ENCODE data around the gene PCDH7. TPM values are rescaled to one million over a fixed set of nuclear protein-coding genes. Genes with fewer than 3 reads are reported as not detected.

PCDH7 gene
- total RNA-seq, 1 experiment from 2014 or later: 16.8 TPM

DNA sequence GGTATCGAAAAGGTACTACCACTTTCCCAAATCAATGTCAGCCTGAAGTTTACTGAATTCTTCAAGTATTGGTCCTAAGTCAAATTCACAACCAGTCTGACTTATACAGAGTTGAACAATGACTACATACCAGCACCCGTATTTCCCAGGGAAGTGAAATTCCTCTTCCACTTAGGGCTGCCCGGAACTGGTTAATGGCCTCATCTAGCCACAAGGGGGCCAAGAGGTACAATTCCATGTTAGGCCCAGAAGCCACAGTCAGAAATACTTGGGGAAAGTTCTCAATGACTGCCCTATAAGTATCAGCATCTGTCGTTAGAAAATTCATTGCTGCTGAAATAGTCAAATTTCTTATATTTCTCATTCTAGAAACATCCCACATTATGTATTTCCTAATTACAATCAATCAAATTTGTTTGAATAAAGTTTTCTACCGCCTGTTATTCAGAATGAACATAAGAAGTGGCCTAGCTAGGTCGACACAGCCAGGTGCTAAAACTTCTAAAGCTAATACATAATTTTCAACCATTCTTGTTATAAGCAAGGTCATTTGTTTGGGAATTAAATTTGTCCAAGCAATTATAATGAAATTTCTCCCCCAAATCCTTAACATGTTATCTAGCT lies 5.6 kb upstream of the PCDH7 start:
- Histone ChIP-seq H3K79me2 (ENCODE audit: insufficient read depth, low read length) (no peaks in the 10 kb centered on the region), H3K27me3 (ENCODE audit: insufficient read depth, low read length) (peaks cover 4% of the 10 kb centered on the region; the same call in 1 of the 2 replicates)

More for the DNA sequence above, 5.6 kb upstream of the PCDH7 start:
- DNase-seq: peak; percentile 55
- H2BK20ac ChIP-seq (ENCODE audit: low read depth, low read length, poor library complexity, severe bottlenecking): no peak overlapping the region
- no peak overlapping the region for H2BK12ac ChIP-seq (ENCODE audit: insufficient read length, low read depth, low read length)
- H3K4me1 ChIP-seq (ENCODE audit: insufficient read depth, low read length): 0 out of 2 replicates have a peak, but pooled peaks cover 4% of the 10 kb centered on the region
- H3K4me2 ChIP-seq (ENCODE audit: insufficient read depth, insufficient read length, low read length): no peak overlapping the region
- peaks cover 8 to 15% of the 10 kb centered on the region in 2 experiments; a peak in 4 of 5 replicates for H3K9me3 Mint-ChIP-seq
- H3K14ac ChIP-seq (ENCODE audit: insufficient read depth, low read length): no peak overlapping the region
- H3K56ac ChIP-seq (ENCODE audit: insufficient read length, low read depth, low read length): no peak overlapping the region
- no peak overlapping the region for H3K9ac ChIP-seq (ENCODE audit: extremely low read depth, insufficient read length, low read length)
- no peak overlapping the region for H3K4ac ChIP-seq (ENCODE audit: low read depth, low read length)
- H3K18ac ChIP-seq (ENCODE audit: insufficient read length, low read depth, low read length): no peak overlapping the region
- H3K23me2 ChIP-seq (ENCODE audit: insufficient read length, low read depth, low read length, poor library complexity, severe bottlenecking): peaks cover 21% of the 10 kb centered on the region
- H3K4me1 Mint-ChIP-seq: peaks cover 29 to 33% of the 10 kb centered on the region in 2 experiments
- H3K23ac ChIP-seq (ENCODE audit: insufficient read length, low read depth, low read length): no peak overlapping the region
- no peaks in the 10 kb centered on the region for H3K9me3 ChIP-seq (ENCODE audit: control insufficient read depth, low read depth, low read length)
- H3K27ac Mint-ChIP-seq: no peak overlapping the region
- no peak overlapping the region for H2BK15ac ChIP-seq (ENCODE audit: low read depth, low read length)
- no peak overlapping the region for H4K5ac ChIP-seq (ENCODE audit: insufficient read length, low read depth, low read length)
- no peaks in the 10 kb centered on the region for H3K79me1 ChIP-seq (ENCODE audit: insufficient read depth, low read depth, low read length, poor library complexity, severe bottlenecking)
- H2AFZ ChIP-seq (ENCODE audit: low read length): no peak overlapping the region
- H4K20me1 ChIP-seq (ENCODE audit: control insufficient read depth, insufficient read depth, insufficient read length): no peaks in the 10 kb centered on the region
- no peak overlapping the region for H3K27ac ChIP-seq (ENCODE audit: insufficient read length, low read depth, low read length)
- H3T11ph ChIP-seq (ENCODE audit: low read length): no peak overlapping the region
- no peak overlapping the region for H4K91ac ChIP-seq (ENCODE audit: insufficient read length, low read depth, low read length)
- peaks cover 0 to 17% (median 5%) of the 10 kb centered on the region in 3 experiments; a peak in 5 of 7 replicates for H3K36me3 Mint-ChIP-seq (ENCODE audit: insufficient read depth in 1 of 3, low read depth in 3 of 3)
- WGBS (ENCODE audit: extremely low coverage, insufficient read length, low lambda C conversion rate): no CpG with 5 or more reads among the region's 6 CpGs
- no peak overlapping the region for H2AK5ac ChIP-seq (ENCODE audit: insufficient read length, low read length)
- peaks cover 18% of the 10 kb centered on the region for H3K27me3 Mint-ChIP-seq (ENCODE audit: low read depth)
- TF ChIP-seq, protein P1, sequence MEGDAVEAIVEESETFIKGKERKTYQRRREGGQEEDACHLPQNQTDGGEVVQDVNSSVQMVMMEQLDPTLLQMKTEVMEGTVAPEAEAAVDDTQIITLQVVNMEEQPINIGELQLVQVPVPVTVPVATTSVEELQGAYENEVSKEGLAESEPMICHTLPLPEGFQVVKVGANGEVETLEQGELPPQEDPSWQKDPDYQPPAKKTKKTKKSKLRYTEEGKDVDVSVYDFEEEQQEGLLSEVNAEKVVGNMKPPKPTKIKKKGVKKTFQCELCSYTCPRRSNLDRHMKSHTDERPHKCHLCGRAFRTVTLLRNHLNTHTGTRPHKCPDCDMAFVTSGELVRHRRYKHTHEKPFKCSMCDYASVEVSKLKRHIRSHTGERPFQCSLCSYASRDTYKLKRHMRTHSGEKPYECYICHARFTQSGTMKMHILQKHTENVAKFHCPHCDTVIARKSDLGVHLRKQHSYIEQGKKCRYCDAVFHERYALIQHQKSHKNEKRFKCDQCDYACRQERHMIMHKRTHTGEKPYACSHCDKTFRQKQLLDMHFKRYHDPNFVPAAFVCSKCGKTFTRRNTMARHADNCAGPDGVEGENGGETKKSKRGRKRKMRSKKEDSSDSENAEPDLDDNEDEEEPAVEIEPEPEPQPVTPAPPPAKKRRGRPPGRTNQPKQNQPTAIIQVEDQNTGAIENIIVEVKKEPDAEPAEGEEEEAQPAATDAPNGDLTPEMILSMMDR (conservative IDR thresholded peaks at IDR 0.05): peak; percentile 86
- no peak overlapping the region for H2BK120ac ChIP-seq (ENCODE audit: low read depth, low read length, poor library complexity, severe bottlenecking)
- no peak overlapping the region for H2BK5ac ChIP-seq (ENCODE audit: insufficient read length, low read length)
- H4K8ac ChIP-seq (replicated peaks; ENCODE audit: insufficient read length, low read depth, low read length): no peak overlapping the region
- no peak overlapping the region for H3K4me3 Mint-ChIP-seq

Measured in H9 (cell line).